ENCODE results near the gene RUNX3. TPM values are rescaled to one million over a fixed set of nuclear protein-coding genes. Genes with fewer than 3 reads are reported as not detected.
A peak's percentile ranks its signal among the peaks of the same experiment; 100 is the strongest.

RUNX3 gene
- total and polyA plus RNA-seq, 8 donors, result 0.98 to 8.7 (median 1.5) TPM

DNA sequence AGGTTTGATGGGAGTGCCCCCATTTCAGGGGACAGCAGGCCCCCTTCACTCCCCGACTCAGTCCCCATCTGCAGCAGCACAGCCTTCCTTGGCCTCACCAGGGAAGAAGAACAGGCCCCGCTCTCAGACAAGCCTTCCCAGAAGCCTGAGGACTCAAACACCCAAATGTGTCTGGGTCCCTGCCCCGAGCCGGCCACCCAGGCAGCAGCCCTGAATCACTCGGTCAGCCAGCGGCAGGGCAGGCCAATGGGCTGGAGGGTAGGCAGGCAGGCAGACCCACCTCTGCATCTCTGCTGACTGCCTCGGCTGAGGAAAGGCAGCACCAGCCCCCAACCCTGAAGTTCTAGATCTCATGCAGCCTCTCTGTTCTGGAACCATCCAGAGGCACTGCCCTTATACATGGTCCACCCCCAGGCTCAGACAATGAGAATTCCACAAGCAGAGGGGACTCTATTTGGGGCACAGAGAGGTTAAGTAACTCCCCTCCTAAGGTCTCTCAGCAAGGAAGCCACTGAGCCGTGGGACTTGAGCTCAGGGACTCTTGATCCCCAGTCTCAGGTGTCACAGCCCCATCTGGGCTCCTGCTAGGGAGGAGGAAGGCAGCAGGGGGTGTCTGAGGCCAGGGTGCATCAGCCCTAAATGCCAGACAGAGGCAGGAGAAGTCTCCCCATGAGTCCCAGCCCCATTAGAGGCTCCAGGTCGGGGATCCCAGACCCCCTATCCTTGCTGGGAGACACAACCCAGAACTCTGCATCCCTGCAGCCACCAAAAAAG lies 33.2 kb upstream of the RUNX3 start:
- TF ChIP-seq CTCF (IDR thresholded peaks at IDR 0.05), result no peak
- H3K27me3 ChIP-seq, result peaks cover 0 to 29% of the 10 kb centered on the region in 2 donors
- intact Hi-C loops (cut with DNase I), result no loop called here
- H3K4me3 ChIP-seq, result peak overlapping the region in 1 of 2 donors; percentile 16
- ATAC-seq, result no peak
- H3K36me3 ChIP-seq, result no peaks in the 10 kb centered on the region
- peaks cover 0 to 8% of the 10 kb centered on the region in 2 donors for H3K4me1 ChIP-seq
- H3K9me3 ChIP-seq, result no peaks in the 10 kb centered on the region
- H3K27ac ChIP-seq, result no peak overlapping the region
- no peak for DNase-seq

DNA sequence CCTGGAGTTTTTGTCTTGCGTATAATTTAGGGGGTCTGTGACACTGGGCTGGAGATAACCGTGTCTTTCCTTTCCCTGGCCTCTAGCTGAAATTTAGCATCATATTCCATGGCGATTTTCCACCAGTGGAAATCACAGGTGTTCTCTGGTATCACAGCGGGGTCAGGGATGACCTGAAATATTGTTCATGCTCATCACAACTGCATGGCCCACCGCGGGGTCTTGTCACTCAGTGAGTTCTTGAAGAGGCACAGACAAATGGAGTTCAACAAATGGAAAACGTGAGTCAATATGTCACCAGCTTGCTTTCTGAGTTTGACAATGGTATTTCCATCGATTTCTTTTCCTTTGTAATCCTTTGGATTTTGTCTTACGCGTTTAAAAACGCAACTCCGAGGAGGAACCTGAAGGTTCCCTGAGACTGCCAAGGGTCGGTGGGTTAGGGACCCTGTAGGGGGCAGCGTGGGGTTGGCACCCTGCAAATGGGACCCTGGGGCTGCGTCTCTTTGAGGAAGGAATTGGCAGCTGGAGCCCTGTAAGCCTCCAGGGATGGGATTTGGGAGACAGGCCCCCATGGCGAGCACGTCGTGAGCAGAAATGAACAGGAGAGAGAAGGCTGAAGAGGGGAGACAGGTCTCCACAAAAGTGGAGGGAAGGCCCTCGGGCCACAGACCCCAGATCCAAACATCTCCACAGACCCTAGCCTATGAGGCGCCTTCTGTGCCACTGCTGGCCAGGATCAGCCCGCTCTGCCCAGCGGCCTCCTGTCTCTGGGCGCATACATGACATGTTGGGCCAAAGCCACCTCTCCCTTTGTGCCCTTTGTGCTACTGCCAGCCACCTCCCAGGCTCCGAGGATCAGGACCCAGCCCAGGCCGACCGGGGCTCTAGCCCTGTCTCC lies 32.1 kb upstream of the RUNX3 start:
- H3K27me3 ChIP-seq, result peaks cover 0 to 26% of the 10 kb centered on the region in 2 donors
- DNase-seq (no peak), ATAC-seq (no peak)
- no peak for TF ChIP-seq CTCF (IDR thresholded peaks at IDR 0.05)
- H3K4me1 ChIP-seq, result peaks cover 0 to 8% of the 10 kb centered on the region in 2 donors
- intact Hi-C loops (cut with DNase I), result no loop called here
- no peak overlapping the region for H3K4me3 ChIP-seq
- H3K9me3 ChIP-seq, result no peaks in the 10 kb centered on the region
- no peaks in the 10 kb centered on the region for H3K36me3 ChIP-seq
- no peak overlapping the region for H3K27ac ChIP-seq

DNA sequence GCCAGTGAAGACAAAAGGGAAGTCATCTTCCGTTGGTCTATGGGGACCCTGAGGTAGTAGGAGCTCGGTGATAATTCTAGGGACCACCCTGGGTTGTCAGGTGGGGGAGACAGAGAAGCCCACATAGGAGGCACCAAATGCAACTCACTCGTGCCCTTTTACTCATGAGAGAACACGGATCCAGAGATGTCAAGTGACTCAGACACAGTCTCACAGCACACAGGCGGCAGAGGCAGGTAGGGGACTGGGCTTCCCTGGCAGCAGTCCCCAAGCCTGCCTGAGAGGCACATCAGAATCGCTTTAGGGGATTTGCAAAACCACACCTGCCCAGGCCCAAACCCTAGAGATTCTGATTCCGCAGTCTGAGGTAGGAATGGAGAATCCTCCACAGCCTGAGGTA lies 31.3 kb upstream of the RUNX3 start:
- no peaks in the 10 kb centered on the region for H3K9me3 ChIP-seq
- peaks cover 0 to 8% of the 10 kb centered on the region in 2 donors for H3K4me1 ChIP-seq
- TF ChIP-seq CTCF (IDR thresholded peaks at IDR 0.05), result no peak
- H3K4me3 ChIP-seq, result no peak overlapping the region
- ATAC-seq (no peak), DNase-seq (no peak)
- intact Hi-C loops (cut with DNase I), result no loop called here
- H3K27ac ChIP-seq, result no peak overlapping the region
- H3K36me3 ChIP-seq, result no peaks in the 10 kb centered on the region
- H3K27me3 ChIP-seq, result peaks cover 0 to 19% of the 10 kb centered on the region in 2 donors

- intact Hi-C loops (cut with DNase I), result no loop called here
These were observed 30.2 kb upstream of the RUNX3 start for GRCh38 chr1:24960071-24960801.

More at GRCh38 chr1:24960071-24960801, 30.2 kb upstream of the RUNX3 start:
- ATAC-seq (no peak), DNase-seq (no peak)
- no peaks in the 10 kb centered on the region for H3K36me3 ChIP-seq
- peaks cover 0 to 22% of the 10 kb centered on the region in 2 donors for H3K27me3 ChIP-seq
- H3K9me3 ChIP-seq, result no peaks in the 10 kb centered on the region
- no peaks in the 10 kb centered on the region for H3K4me1 ChIP-seq
- H3K27ac ChIP-seq, result no peak overlapping the region
- H3K4me3 ChIP-seq, result no peak overlapping the region
- no peak for TF ChIP-seq CTCF (IDR thresholded peaks at IDR 0.05)
